Panc1 (cell line): Measurements from ENCODE around the gene CLEC18C. TPM values are rescaled to one million over a fixed set of nuclear protein-coding genes. Genes with fewer than 3 reads are reported as not detected.
"Not testable (repeated sequence)": the region's sequence is repeated elsewhere in the genome, so short reads cannot be mapped to it uniquely, and the experiment has no call there.

Source experiments
- ATAC-seq: fragments of 200-7000 bp; cut with Tn5 transposase; 2 replicates; pipeline ENCODE4 v1.9.1; 2020; ENCODE audit warnings: mild to moderate bottlenecking, moderate library complexity
- BruUV-seq: library from RNA; stranded (reverse); fragments of 400-500 nt; replicated peaks from 2 replicates; lab custom pipeline; 2021; lab: Mats Ljungman, UMichigan
- CTCF ChIA-PET: fragments of 300-600 bp; sonication (Branson Sonifier 250); formaldehyde crosslinking; loops from one replicate; lab custom pipeline; 2022; ENCODE audit warnings: antibody characterized with exemption; lab: Charles Lee
- POLR2A ChIA-PET: fragments of 300-600 bp; sonication (Branson Sonifier 250); formaldehyde crosslinking; loops from one replicate; lab custom pipeline; 2022; ENCODE audit warnings: antibody characterized with exemption; lab: Charles Lee
- DNase-seq: peaks from one replicate; pipeline ENCODE4 v3.0.0-alpha.2; 2010; ENCODE audit warnings: low read depth, low spot score
- H3K27ac ChIP-seq: 2 replicates; pipeline ENCODE4 v1.5.1; 2011; ENCODE audit warnings: mild to moderate bottlenecking, low read length, inconsistent platforms
- H3K27me3 ChIP-seq: fragments of 200-500 bp; sonication (Bioruptor generic); 2 replicates; pipeline ENCODE4 v1.6.0; 2014; ENCODE audit warnings: low read length, inconsistent platforms; ENCODE audit not compliant: control insufficient read depth, insufficient read depth
- H3K36me3 ChIP-seq: fragments of 200-500 bp; sonication (Bioruptor generic); 2 replicates; pipeline ENCODE4 v1.5.1; 2014; ENCODE audit warnings: inconsistent platforms, mild to moderate bottlenecking, low read length, moderate library complexity; ENCODE audit not compliant: control insufficient read depth, insufficient read depth
- H3K4me1 ChIP-seq: 2 replicates; pipeline ENCODE4 v1.5.1; 2011; ENCODE audit warnings: inconsistent platforms, mild to moderate bottlenecking, low read length, moderate library complexity; ENCODE audit not compliant: control insufficient read depth, insufficient read depth
- H3K4me3 ChIP-seq, 2 experiments: 2 replicates each; pipeline ENCODE4 v1.5.1; 2011 to 2012; ENCODE audit warnings: low read depth in 2 of 2, low read length in 2 of 2, mild to moderate bottlenecking in 2 of 2, inconsistent platforms in 1 of 2, moderate library complexity in 1 of 2
- H3K9me3 ChIP-seq: fragments of 200-500 bp; sonication (Bioruptor generic); 2 replicates; pipeline ENCODE4 v1.5.1; 2014; ENCODE audit warnings: low read depth, mild to moderate bottlenecking, inconsistent platforms, low read length, moderate library complexity; ENCODE audit not compliant: control insufficient read depth, insufficient read depth
- CTCF ChIP-seq: fragments of 450-650 bp; IDR thresholded peaks from 2 replicates; pipeline ENCODE4 v1.5.1; 2017; ENCODE audit warnings: mild to moderate bottlenecking
- POLR2AphosphoS5 ChIP-seq: IDR thresholded peaks from 2 replicates; pipeline ENCODE4 v1.6.1; 2012; ENCODE audit warnings: mild to moderate bottlenecking, low read depth, low read length, moderate library complexity
- SIN3A ChIP-seq: IDR thresholded peaks from 2 replicates; pipeline ENCODE4 v1.6.1; 2012; ENCODE audit warnings: low read depth, mild to moderate bottlenecking, low read length, moderate library complexity, borderline replicate concordance; ENCODE audit not compliant: insufficient read depth
- TCF7L2 ChIP-seq: IDR thresholded peaks from 2 replicates; pipeline ENCODE4 v1.6.1; 2011; ENCODE audit warnings: mild to moderate bottlenecking, low read depth, low read length, inconsistent platforms
- in situ Hi-C: cut with HindIII; loops from 2 replicates; pipeline ENCODE4 v1.10.0; 2016; ENCODE audit warnings: low sequenced_read_pairs, low pct_unique_long_range_greater_than_20kb
- intact Hi-C: fragments of 100-400 bp; cut with micrococcal nuclease; formaldehyde crosslinking; loops from one replicate; pipeline ENCODE4 v1.10.0; 2022; ENCODE audit not compliant: unreplicated experiment
- total RNA-seq: library from RNA; stranded (reverse); gene quantifications from one replicate; pipeline ENCODE4 v1.2.1, GENCODE V29; 2021; ENCODE audit not compliant: unreplicated experiment
- TF ChIP-seq, protein P1 (sequence below), 2 experiments: IDR thresholded peaks; 2 replicates each; pipeline ENCODE4 v1.6.1; 2011 to 2012; ENCODE audit warnings: low read depth in 2 of 2, control low read depth in 1 of 2, low read length in 1 of 2, mild to moderate bottlenecking in 1 of 2, moderate library complexity in 1 of 2; ENCODE audit not compliant: insufficient read depth in 1 of 2

The CLEC18C gene
- total RNA-seq, 1 experiment from 2014 or later: not detected

- intact Hi-C loops: no loop called here
- Histone ChIP-seq H3K27me3 (no peaks in the 10 kb centered on the region), H3K27ac (no peak overlapping the region), H3K36me3 (no peaks in the 10 kb centered on the region), H3K4me3 (no peak overlapping the region), H3K9me3 (no peaks in the 10 kb centered on the region), H3K4me1 (no peaks in the 10 kb centered on the region; the same call in 1 of the 2 replicates)
- TF ChIP-seq, protein P1, sequence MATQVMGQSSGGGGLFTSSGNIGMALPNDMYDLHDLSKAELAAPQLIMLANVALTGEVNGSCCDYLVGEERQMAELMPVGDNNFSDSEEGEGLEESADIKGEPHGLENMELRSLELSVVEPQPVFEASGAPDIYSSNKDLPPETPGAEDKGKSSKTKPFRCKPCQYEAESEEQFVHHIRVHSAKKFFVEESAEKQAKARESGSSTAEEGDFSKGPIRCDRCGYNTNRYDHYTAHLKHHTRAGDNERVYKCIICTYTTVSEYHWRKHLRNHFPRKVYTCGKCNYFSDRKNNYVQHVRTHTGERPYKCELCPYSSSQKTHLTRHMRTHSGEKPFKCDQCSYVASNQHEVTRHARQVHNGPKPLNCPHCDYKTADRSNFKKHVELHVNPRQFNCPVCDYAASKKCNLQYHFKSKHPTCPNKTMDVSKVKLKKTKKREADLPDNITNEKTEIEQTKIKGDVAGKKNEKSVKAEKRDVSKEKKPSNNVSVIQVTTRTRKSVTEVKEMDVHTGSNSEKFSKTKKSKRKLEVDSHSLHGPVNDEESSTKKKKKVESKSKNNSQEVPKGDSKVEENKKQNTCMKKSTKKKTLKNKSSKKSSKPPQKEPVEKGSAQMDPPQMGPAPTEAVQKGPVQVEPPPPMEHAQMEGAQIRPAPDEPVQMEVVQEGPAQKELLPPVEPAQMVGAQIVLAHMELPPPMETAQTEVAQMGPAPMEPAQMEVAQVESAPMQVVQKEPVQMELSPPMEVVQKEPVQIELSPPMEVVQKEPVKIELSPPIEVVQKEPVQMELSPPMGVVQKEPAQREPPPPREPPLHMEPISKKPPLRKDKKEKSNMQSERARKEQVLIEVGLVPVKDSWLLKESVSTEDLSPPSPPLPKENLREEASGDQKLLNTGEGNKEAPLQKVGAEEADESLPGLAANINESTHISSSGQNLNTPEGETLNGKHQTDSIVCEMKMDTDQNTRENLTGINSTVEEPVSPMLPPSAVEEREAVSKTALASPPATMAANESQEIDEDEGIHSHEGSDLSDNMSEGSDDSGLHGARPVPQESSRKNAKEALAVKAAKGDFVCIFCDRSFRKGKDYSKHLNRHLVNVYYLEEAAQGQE (IDR thresholded peaks at IDR 0.05; ENCODE audit: insufficient read depth in 1 of 2, low read depth in 2 of 2, low read length in 1 of 2): no peak
- no peak for TF ChIP-seq CTCF
- TF ChIP-seq TCF7L2: no peak
- no peak for TF ChIP-seq POLR2AphosphoS5
- no peak for TF ChIP-seq SIN3A
- no peak for ATAC-seq
- CTCF ChIA-PET: no interaction called here
- POLR2A ChIA-PET: no interaction called here
- in situ Hi-C loops: no loop called here
- no TSS peak for BruUV-seq
- no peak for DNase-seq
These were observed 10.0 kb upstream of the CLEC18C start for GRCh38 chr16:70163596-70163995.

GRCh38 chr16:70166688-70167087 lies 6.9 kb upstream of the CLEC18C start:
- CTCF ChIA-PET, H3K27me3 ChIP-seq, H3K4me1 ChIP-seq, DNase-seq, POLR2A ChIA-PET, H3K36me3 ChIP-seq, BruUV-seq, in situ Hi-C loops, H3K9me3 ChIP-seq, intact Hi-C loops, ATAC-seq, H3K4me3 ChIP-seq, H3K27ac ChIP-seq: not testable (repeated sequence)

DNA sequence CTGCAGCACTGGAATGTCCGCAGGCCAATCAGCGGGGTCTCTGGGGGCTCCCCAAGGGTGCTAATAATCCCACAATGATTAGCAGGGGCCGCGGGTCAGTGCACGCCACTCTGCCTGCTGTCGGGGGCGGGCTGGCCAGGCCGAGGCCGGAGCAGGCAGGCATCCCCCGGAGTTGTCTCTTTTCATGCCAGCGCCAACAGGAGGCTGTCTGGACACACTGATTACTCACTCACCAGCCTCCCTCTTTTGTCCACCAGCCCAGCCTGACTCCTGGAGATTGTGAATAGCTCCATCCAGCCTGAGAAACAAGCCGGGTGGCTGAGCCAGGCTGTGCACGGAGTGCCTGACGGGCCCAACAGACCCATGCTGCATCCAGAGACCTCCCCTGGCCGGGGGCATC lies 329 bp downstream of the CLEC18C start:
- H3K27me3 ChIP-seq, H3K36me3 ChIP-seq, H3K4me1 ChIP-seq, in situ Hi-C loops, H3K9me3 ChIP-seq, CTCF ChIA-PET, BruUV-seq, H3K4me3 ChIP-seq, intact Hi-C loops, POLR2A ChIA-PET, DNase-seq, H3K27ac ChIP-seq: not testable (repeated sequence)
- ATAC-seq: peak; percentile 83

DNA sequence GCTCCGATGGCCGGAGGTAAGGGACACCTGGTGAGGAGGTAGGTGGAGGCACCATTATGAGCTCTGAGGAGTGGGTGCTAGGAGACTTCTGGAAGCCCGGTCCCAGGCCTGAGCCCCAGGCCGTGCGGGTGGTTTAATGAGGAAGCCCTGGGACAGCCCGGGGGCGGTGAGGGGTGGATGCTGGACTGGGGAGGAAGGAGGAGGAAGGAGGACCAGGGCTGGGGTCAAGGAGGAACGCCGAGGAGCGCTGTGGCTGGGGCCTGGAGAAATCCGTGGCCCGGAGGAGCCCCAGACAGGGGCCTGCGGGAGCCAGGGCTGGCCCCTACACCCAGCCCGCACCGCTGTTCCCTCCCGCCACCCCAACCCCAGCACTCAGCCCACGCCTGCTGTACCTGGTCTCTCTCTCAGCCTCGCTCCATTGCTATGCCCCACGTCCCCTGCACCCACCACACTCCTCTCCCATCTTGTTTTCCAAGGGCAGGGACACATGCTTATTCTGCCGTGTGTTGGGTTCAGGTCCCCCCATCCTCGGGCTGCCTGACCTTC lies 873 bp downstream of the CLEC18C start:
- CTCF ChIA-PET, intact Hi-C loops, BruUV-seq, H3K36me3 ChIP-seq, H3K27ac ChIP-seq, H3K27me3 ChIP-seq, POLR2A ChIA-PET, H3K4me3 ChIP-seq, H3K9me3 ChIP-seq, DNase-seq, in situ Hi-C loops, H3K4me1 ChIP-seq: not testable (repeated sequence)
- ATAC-seq: peak; percentile 54; the same call in 1 of the 2 replicates

GRCh38 chr16:70187858-70188607 lies 14.4 kb downstream of the CLEC18C start:
- peak overlapping the region; percentile 8 to 9; a peak in 1 of 4 replicates for H3K4me3 ChIP-seq
- H3K27me3 ChIP-seq, BruUV-seq, intact Hi-C loops, H3K9me3 ChIP-seq, DNase-seq, CTCF ChIA-PET, H3K27ac ChIP-seq, H3K4me1 ChIP-seq, in situ Hi-C loops, POLR2A ChIA-PET, H3K36me3 ChIP-seq: not testable (repeated sequence)
- peak; percentile 94 for ATAC-seq
